ENCODE data around the gene PPIA.
"Not testable (repeated sequence)": the region's sequence is repeated elsewhere in the genome, so short reads cannot be mapped to it uniquely, and the experiment has no call there.

PPIA gene

GRCh38 chr7:44764665-44765578 lies 31.6 kb upstream of the PPIA start:
- no peak for DNase-seq

GRCh38 chr7:44765579-44766415 lies 30.7 kb upstream of the PPIA start:
- no peak for DNase-seq

- DNase-seq = no peak
Measured at GRCh38 chr7:44766416-44766801, 30.1 kb upstream of the PPIA start.

GRCh38 chr7:44767134-44767911 lies 29.2 kb upstream of the PPIA start:
- no peak for DNase-seq

GRCh38 chr7:44767912-44768627 lies 28.4 kb upstream of the PPIA start:
- DNase-seq = no peak

- no peak for DNase-seq
Measured at GRCh38 chr7:44768628-44769371, 27.7 kb upstream of the PPIA start.

GRCh38 chr7:44769376-44769775 lies 27.1 kb upstream of the PPIA start:
- no peak for DNase-seq

GRCh38 chr7:44769776-44770294 lies 26.6 kb upstream of the PPIA start:
- no peak for DNase-seq

GRCh38 chr7:44771358-44771757 lies 25.1 kb upstream of the PPIA start:
- DNase-seq = no peak

GRCh38 chr7:44772440-44772839 lies 24.0 kb upstream of the PPIA start:
- no peak for DNase-seq

- DNase-seq = no peak
Measured at GRCh38 chr7:44772867-44773266, 23.6 kb upstream of the PPIA start.

GRCh38 chr7:44774486-44774885 lies 22.0 kb upstream of the PPIA start:
- not testable (repeated sequence) for DNase-seq

GRCh38 chr7:44775383-44776107 lies 20.9 kb upstream of the PPIA start:
- no peak for DNase-seq

GRCh38 chr7:44776211-44776610 lies 20.3 kb upstream of the PPIA start:
- DNase-seq = no peak

GRCh38 chr7:44782460-44782859 lies 14.0 kb upstream of the PPIA start:
- DNase-seq = no peak

GRCh38 chr7:44783407-44783806 lies 13.1 kb upstream of the PPIA start:
- DNase-seq = no peak

- DNase-seq = no peak
Measured at GRCh38 chr7:44784364-44784763, 12.1 kb upstream of the PPIA start.

- DNase-seq = not testable (repeated sequence)
Measured at GRCh38 chr7:44785218-44785617, 11.3 kb upstream of the PPIA start.

- DNase-seq = no peak
Measured at GRCh38 chr7:44787041-44787440, 9.4 kb upstream of the PPIA start.

GRCh38 chr7:44787762-44788161 lies 8.7 kb upstream of the PPIA start:
- DNase-seq = no peak

GRCh38 chr7:44789990-44790389 lies 6.5 kb upstream of the PPIA start:
- no peak for DNase-seq

All from NCI-H2107 (cell line).